Lower leg skin (tissue), 3 donors: ENCODE data around the gene CACNB2.

Experiments used
- POLR2A ChIP-seq, 2 donors: fragments of 450-650 bp; IDR thresholded peaks; one replicate each; pipeline ENCODE4 v1.6.1; 2016 to 2017; ENCODE audit warnings: antibody characterized with exemption in 2 of 2, mild to moderate bottlenecking in 1 of 2, moderate library complexity in 1 of 2
- TF ChIP-seq, protein P1 (sequence below), 3 donors: fragments of 450-650 bp; IDR thresholded peaks; one replicate each; pipeline ENCODE4 v1.5.1; 2016; ENCODE audit warnings: antibody characterized with exemption in 3 of 3, mild to moderate bottlenecking in 3 of 3, moderate library complexity in 2 of 3

- TF ChIP-seq, protein P1, sequence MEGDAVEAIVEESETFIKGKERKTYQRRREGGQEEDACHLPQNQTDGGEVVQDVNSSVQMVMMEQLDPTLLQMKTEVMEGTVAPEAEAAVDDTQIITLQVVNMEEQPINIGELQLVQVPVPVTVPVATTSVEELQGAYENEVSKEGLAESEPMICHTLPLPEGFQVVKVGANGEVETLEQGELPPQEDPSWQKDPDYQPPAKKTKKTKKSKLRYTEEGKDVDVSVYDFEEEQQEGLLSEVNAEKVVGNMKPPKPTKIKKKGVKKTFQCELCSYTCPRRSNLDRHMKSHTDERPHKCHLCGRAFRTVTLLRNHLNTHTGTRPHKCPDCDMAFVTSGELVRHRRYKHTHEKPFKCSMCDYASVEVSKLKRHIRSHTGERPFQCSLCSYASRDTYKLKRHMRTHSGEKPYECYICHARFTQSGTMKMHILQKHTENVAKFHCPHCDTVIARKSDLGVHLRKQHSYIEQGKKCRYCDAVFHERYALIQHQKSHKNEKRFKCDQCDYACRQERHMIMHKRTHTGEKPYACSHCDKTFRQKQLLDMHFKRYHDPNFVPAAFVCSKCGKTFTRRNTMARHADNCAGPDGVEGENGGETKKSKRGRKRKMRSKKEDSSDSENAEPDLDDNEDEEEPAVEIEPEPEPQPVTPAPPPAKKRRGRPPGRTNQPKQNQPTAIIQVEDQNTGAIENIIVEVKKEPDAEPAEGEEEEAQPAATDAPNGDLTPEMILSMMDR (IDR thresholded peaks at IDR 0.05): no peak
- no peak for TF ChIP-seq POLR2A (IDR thresholded peaks at IDR 0.05)
Observed at GRCh38 chr10:18516851-18517250, 376.6 kb downstream of the CACNB2 start.
